NCI-H1105 (cell line): ENCODE data around the gene DLG2.

ENCODE experiments used
- DNase-seq: peaks from one replicate; lab custom pipeline; 2025; lab: John Stamatoyannopoulos, UW

Gene DLG2

DNA sequence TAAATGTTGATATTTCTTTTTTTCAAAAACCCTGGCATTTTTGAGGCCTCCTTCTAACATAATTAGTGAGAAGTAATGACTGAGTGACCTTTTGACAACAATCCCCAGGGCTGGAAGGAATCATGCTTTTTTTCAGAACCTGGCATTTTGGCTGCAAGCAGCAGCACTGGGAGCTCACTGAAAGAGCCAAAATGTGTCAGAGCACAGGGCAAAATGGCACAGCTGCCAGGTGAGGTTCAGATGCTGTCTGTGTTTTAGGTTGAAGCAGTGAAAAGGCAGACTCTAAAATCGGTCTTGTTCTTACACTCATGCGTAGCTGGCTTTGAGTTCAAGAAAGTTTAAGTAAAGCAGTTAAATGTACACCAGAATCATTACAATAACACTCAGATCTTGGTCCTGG lies 1063.8 kb downstream of the DLG2 start:
- DNase-seq = no peak

DNA sequence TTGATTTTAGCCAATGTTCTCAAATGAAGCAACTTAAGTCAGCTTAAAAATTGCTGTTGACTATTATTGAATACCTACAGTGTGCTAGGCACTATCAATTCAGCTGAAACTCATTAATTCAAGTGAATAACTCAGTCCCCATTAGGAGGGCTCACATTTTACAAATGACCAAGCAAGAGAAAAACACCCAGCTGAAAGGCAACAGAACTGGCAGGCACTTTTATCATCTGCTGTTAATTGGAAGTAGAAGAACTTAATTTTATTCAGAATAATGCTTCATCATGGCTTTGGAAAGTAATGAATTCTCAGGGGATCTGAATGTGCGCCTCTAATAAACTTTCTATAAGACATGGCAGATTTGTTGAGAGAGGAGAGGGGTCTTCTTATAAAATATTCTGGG lies 1066.9 kb downstream of the DLG2 start:
- no peak for DNase-seq

DNA sequence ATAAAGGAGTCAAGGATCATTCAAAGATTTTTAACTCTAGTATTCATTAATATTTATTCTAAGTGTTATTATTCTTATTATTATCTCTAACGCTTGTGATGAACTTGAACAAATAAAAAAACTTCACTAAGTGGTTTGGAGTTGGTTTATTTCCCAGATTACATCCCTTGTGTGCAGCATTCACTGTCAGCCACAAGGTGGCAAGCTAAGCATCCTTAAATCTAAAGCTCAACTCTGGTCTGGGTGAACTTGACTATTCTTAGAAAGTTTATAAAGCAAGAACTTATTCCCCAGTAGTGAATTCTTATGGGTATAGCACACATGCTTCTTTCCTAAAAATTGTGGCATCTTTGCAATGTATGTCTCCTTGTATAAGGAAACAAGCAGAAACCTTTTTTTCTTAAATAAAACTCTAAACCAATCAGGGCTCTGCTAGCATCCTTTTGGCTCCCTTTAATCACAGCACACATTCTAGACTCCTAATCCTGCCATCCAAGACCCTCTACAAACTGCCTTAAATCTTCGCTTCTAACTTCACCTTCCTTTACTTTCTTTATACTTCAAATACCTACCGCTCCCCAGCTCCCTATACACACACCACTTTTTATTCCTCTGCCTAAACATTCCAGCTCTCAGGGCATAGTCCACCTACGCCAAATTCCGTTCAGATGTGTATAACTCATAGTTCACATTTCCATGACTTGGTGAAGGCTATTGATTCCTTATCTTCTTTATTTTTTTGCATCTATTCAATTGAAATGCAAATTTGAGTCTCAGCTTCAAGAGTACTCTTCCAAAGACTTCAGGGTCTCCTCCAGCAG lies 1068.8 kb downstream of the DLG2 start:
- DNase-seq = peak; percentile 13

DNA sequence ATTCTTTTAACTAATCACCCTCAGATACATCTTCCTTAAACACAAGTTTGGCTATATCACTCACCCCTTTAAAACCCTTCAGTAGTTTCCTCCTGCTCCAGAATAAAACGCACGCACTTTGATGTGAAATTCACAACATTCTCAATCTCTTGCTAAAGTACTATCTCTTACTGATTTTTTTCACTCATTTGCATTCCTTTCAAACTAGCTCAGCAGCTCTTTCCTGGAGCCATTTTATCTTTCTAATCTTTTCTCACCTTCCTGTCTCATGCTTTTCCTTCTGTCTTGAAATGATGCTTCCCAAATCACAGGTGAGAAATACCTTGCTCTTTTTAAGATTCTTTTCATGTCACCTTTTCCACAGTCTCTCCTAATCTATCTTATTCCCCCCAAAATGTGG lies 1074.4 kb downstream of the DLG2 start:
- DNase-seq = no peak

DNA sequence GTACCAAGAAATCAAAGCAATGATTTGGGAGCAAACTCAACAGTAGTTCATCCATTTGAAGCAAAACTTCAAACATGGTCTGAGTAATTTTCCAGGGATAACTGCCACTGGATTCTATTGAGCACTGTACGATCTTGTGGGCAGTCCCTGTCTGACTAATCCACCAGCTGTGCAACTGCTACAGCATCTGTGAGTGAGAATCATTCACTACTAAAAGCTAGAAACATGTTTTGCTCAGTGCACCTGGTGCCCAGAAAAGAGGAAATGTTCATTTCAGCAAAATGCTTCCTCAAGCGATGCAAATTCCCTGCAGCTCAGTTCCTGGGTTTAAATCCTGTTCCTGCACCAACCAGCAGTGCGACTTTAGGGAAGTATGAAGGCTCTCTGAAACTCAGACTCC lies 1077.9 kb downstream of the DLG2 start:
- no peak for DNase-seq

DNA sequence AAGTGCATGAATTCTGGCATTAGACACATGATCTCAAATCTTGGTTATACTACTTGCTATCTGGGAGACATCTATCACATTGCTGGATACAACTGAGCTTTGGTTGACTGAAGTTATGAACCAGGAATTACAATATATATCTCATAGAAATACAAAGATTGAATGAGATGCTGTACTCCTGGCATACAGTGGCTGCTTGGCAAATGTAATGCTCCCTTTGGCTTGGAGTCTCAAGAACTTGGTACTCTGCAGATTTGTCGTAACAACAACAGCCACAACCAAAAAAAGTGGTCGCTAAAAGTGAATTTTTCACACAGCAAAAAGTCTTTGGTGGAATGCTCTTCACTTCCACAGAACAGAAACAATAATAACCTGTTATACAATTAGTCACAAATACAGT lies 1082.6 kb downstream of the DLG2 start:
- DNase-seq = no peak

DNA sequence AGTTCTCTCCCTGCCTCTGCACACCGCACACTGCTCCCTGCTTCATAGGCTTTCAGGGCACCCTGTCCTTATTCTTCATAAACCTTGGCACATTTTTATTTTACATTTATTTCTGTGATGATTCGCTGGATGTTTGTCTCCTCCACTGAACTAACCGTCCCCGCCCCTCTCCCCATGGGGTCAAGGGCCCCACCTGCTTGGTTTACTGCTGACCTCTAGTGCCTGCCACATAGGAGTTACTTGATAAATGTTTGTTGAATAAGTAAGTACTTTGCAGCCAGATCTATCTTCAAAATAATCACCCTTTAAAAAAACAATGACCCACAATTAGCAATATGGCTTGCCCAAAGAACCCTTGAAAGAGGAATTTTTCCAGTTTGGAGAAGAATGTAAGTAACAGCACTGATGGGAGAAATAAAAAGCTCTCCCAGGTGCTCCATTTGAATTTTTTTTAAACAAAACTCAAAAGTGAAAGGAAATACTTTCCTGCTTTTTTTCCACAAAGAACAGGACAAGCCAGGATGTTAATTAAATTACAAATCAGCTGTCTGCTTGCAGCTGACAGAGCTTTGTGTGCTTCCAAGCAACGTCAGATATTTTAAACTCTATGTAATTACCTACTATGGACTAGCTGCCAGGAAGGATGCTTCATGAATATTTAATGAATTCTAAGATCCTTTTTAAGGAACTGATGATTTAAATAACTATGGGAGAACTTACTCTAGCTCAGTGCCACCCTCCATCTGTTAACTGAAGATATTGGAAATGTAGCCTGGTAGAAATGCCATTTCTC lies 1083.6 kb downstream of the DLG2 start:
- DNase-seq = no peak

DNA sequence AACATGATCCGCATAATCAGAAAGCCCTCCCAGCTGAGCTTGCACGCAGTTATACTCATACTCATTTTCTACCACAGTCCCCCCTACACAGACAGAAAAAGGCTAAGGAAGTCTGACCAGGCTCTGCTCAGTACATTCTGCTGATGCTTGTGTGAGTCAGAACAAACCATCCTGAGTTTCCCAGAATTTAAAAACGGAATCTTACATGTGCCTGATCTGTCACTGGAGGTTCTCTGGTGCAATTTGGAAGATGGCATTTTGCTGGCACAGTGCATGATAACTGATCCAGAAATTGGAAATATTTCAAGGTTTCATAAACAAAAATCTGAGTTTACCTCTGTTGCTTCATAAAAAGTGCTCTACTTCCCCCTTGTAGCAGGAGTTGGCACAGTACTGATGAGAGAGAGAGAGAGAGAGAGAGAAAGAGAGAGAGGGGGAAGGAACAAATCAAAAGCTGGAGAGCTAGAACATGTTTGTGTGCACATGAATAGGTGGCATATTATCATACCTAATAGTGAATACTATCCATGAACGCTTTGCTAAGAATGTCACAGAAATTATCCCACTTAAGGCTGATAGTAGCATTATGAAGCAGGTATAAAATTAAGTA lies 1085.3 kb downstream of the DLG2 start:
- no peak for DNase-seq

DNA sequence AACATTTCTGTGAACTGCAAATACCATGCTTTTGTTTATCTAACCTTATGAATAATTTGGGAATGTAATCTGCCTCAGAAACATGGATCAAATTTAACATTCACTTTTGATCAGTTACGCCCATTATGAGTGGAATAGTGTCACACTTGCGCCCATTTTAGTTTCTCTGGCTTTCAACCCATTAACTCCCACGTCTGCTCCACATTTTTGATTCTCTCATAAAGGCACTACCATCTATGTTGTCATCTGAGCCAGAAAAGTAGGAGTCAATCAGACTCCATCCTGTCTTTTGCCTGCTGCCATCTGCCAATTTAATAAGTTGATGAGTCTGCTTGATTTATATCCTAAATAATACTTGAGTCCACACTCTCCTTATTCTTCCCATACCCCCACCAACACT lies 1090.7 kb downstream of the DLG2 start:
- DNase-seq = no peak

DNA sequence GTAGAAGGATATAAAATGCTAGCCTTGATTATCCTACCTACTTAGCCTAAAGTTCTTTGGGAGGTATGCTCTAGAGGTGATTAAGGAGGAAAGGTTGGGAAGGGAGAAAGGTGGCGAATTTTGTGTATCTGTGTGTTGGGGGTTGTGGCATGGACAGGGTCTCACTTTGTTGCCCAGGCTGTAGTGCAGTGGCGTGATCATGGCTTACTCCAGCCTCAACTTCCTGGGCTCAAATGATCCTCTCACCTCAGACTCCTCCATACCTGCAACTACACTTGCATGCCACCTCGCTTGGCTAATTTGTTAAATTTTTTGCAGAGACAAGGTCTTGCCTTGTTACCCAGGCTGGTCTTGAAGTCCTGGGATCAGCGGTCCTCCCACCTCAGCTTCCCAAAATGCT lies 1094.8 kb downstream of the DLG2 start:
- no peak for DNase-seq

DNA sequence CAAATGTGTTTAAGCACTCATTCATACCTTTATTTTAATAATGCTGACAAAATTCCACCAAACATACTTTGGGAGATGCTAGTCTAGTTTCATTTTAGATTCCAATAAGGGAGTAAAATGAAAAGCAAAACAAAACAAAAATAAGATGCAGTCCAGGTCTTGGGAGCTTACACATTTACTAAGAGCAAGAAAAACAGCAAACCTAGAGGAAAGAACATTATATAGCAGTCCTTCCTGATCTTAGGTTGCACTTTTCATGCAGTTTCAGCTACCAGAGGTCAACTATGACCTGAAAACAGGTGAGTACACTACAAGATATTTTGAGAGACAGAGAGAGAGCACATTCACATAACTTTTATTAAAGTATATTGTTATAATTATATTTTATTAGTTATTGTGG lies 1100.9 kb downstream of the DLG2 start:
- no peak for DNase-seq

DNA sequence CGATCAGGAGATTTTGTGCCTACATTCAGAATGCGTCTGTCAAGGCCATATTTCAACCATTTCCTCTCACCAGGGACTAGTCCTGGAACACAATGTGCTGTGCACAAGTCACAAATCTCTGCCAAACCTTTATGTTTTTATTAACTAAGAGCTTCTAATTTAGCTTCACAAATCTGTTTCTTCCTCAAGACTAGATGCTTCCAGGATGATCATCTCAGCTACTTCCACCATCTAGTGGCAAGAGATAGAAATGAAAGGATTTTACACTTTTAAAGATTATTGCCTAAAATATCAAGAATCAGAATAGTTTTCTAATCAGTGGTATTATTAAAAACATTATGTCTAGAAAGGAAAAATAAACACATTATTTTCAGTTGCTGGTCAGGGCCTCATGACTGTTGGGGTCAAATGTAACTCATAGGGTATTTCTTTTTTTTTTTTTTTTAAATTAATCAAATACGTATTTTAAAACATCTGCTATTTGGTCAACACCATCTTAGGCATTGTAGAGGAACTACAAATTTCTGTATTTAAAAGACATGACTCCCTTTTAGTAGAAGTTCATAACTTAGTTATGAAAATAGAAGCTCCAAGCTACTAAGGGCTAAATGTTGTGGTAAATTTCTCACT lies 1102.6 kb downstream of the DLG2 start:
- no peak for DNase-seq

DNA sequence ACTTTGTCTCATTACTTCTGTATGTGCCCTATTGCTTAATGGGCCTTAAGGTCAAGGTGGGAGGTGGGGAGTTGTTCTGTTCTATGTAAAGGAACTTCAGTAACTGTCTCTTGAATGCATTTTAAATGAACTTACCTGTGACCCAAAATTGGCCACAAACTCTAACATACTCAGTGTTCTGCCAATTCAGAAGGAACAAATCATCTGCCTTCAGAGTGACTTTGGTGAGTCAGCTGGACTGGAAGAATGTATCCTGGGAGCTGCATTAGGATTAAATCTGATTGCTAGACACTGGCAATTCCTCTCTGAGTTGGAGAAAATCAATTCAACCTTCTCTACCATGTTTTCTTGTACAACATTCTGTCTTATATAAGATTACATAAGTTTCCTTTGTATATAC lies 1104.8 kb downstream of the DLG2 start:
- no peak for DNase-seq

DNA sequence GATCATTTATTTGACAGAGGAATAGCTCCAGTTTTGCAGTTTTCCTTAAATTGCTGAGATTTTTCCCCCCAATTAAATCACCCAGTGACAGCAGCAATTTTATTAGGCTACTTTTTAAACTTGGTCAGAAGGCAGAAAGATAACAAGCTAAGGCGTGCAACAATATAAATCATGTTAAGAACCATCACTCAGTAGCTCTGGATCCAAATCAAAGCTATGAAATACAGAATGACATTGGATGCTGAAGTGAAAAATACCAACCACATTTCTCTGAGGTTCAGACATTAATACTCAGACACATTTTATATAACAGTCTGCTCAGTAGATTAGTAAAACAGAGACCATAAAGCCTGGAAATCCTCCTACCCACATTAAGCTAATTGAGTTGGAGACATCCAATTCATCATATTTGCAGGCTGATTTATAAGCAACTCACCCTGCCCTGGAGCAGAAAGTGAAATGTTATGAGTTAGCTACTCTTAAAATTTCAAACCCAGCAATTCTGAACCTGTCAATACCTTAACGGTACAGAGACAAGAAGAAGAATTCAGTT lies 1108.4 kb downstream of the DLG2 start:
- no peak for DNase-seq

DNA sequence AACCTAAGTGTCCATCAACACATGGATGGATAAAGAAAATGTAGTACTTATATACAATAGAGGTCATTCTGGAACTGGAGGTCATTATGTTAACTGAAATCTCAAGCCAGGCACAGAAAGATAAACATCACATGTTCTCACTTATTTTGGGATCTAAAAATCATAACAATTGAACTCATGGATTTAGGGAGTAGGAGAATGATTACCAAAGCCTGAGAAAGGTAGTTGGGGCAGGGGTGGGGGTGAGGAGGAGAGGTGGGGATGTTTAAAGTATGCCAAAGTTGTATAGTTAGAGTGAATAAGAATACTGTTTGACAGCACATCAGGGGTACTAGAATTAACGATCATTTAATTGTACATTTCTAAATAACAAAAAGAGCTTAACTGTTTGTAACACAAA lies 1112.7 kb downstream of the DLG2 start:
- no peak for DNase-seq

DNA sequence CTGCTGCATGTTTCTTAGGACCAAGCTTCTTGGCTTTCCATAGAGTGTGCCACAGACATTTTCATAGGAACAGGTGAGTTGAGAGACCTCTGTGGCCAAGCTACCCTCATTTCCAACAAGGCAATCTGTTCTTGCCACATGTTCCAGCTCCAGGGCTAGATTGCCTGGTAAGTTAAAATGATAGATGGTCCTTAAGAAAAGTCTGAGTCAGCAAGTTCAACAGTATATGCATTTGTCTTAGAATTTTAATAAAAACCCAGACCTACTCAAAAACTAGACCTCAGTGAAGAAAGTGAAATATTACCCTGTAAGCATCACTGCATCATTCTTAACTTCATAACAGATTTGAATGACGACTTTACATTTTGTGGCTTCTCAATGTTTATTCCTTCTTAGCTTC lies 1123.6 kb downstream of the DLG2 start:
- DNase-seq = no peak

DNA sequence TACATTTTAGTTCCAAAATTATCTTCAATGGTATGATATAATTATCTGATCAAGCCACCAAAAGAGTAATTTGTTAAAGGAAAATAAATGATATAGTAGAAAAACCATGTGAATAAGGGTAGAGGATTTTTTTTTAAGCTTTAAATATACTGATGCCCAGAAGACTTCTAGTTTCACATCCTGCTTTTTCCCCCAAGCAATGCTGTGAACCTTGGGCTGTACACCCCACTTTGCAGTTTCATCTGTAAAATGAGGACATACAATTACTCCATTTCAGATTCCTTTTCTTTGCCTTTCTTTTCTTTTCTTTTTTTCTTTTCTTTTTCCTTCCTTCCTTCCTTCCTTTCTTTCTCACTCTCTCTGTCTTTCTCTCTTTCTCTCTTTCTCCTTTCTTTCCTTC lies 1125.4 kb downstream of the DLG2 start:
- no peak for DNase-seq

DNA sequence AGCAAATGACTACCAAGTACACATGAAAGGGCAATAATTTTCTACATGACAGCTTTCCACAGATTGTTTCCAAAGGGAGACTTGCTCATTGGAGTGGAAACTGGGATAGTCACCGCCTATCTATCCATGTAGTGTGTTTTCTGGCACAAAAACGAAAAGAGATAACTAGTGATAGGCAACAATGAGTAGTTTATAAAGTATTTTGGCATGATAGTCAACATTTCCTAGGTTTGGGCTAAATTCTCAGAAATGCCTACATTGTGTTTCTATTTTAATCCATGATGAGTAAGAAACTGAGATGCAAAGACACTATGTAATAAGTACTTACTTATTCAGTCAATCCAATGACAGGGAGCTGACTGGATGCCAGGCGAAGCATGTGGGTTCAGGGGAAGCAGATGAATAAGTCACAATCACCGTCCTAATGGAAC lies 1129.1 kb downstream of the DLG2 start:
- no peak for DNase-seq

DNA sequence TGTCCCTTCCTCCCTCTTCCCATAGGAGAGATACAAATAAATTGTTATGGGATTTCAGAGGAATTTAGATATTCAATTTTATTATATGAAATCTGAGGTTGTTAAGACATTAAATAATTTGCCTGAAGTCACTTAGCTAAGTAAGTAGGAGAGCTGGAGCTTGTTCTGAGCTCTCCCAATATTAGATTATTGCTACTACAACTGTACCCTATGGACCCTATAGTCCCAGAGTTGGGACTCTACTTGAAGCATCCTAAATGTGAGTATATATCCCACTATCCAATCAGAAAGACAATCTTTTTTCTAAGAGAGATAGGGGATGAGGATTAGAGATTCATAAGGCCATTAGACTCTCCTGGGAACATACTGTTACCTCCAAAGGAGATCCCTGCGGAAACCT lies 1130.0 kb downstream of the DLG2 start:
- no peak for DNase-seq

DNA sequence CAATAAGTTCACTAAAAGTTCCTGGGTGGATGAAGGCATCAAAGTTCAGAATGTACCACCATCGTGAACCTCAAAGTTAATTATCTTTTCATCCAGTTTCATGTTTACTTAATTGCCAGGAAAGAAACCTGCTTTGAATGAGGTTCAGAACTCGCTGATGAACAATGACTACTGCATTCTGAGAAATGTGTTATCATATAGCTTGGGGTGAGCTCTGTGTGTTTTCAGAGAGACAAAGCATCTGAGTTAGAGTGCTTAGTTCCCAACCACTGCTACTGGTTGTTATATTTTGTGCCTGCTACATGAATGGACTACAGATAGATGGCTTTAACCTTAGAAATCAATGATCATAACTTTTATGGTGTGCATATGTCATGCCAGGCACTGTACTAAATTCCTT lies 1131.0 kb downstream of the DLG2 start:
- no peak for DNase-seq

DNA sequence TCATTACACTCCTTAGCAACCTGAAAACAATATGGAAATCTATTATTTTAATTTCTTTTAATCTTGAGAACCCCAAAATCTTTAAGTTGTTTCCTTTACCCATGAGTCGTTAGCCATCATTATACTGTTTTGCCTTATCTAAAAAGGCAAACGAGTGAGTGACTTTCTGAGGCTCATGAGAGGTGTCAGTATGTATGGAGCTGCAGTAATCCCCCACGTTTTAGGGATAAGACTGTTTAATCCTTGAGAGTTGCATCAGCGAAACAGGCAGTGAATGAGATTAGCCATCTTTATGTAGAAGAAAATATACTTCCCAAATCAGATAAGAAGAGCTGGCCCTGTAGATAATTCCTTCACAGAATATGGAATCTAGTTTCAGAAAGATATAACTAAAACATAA lies 1147.0 kb downstream of the DLG2 start:
- DNase-seq = no peak

DNA sequence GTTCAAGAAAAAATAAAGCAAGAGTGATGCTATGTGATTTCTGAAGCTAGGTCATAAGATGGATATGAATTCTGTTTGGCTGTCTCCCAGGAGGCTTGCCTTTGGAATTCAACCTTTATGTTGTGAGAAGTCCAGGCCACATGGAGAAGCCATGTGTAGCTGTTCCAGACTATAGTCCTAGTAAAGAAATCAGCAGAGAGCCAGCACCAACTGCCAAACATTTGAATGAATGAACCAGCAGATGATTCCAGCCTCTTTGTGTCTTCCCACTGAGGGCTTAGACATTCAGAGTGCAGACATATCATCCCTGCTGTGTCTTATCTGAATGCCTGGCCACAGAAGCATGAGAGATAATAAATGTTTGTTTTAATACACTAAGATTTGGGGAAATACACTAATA lies 1150.6 kb downstream of the DLG2 start:
- DNase-seq = no peak
